Mucosa of descending colon (tissue), 3 donors: ENCODE measurements around the gene C19orf25. TPM values are rescaled to one million over a fixed set of nuclear protein-coding genes. Genes with fewer than 3 reads are reported as not detected.

ENCODE experiments used
- ATAC-seq: fragments of 200-7000 bp; cut with Tn5 transposase; one replicate; pipeline ENCODE4 v1.9.1; 2020; ENCODE audit warnings: mild to moderate bottlenecking, moderate library complexity
- DNase-seq, 3 donors: peaks; one replicate each; pipeline ENCODE4 v3.0.0-alpha.2; 2020
- H3K36me3 ChIP-seq: fragments of 200-600 bp; one replicate; pipeline ENCODE4 v1.8.0; 2021; ENCODE audit warnings: low read depth, mild to moderate bottlenecking
- H3K4me1 ChIP-seq: fragments of 200-600 bp; one replicate; pipeline ENCODE4 v1.8.0; 2021; ENCODE audit warnings: low read depth, mild to moderate bottlenecking
- H3K4me3 ChIP-seq: fragments of 200-600 bp; one replicate; pipeline ENCODE4 v1.8.0; 2021; ENCODE audit warnings: mild to moderate bottlenecking
- H3K9me3 ChIP-seq: fragments of 200-600 bp; one replicate; pipeline ENCODE4 v1.8.0; 2021; ENCODE audit warnings: mild to moderate bottlenecking
- CTCF ChIP-seq: fragments of 200-600 bp; IDR thresholded peaks from one replicate; pipeline ENCODE4 v1.8.0; 2022; ENCODE audit warnings: antibody characterized with exemption, mild to moderate bottlenecking
- intact Hi-C, 2 donors: fragments of 100-400 bp; cut with DNase I in 1 of 2; cut with micrococcal nuclease in 1 of 2; formaldehyde crosslinking; loops; one replicate each; pipeline versions ENCODE4 v1.11.0 to v1.11.1; 2022; cut with DNase I, micrococcal nuclease
- total RNA-seq, 3 donors: library from RNA; stranded (reverse); fragmentation: NEBNext Ultra II Directional in 2 of 3; extraction: Animal tissue kit (Norgen Biotek cat#: 25700) in 2 of 3; gene quantifications; one replicate each; pipeline versions ENCODE4 v1.2.1 to v1.2.4, GENCODE V29; 2021 to 2023
- donor health status: DM: no; HTN: no; CAD: no; lungs with moderate emphysema.
- donor health status: DM: no; HTN: no; CAD: no.
- donor health status: DM: no; HTN: yes; CAD: no.

Gene C19orf25
- total RNA-seq, 3 donors from 2014 or later, result 36.7 to 48.9 (median 38.1) TPM

- Histone ChIP-seq H3K36me3 (no peaks in the 10 kb centered on the region), H3K4me1 (peaks cover 9% of the 10 kb centered on the region), H3K4me3 (peak overlapping the region; percentile 1), H3K9me3 (no peaks in the 10 kb centered on the region)
- intact Hi-C loops, result no loop called here
- peak; percentile 92 for ATAC-seq
- no peak for TF ChIP-seq CTCF
- DNase-seq, result peak; percentile 91 to 94 (median 91)
Measured at GRCh38 chr19:1507763-1508506, 28.9 kb upstream of the C19orf25 start.

GRCh38 chr19:1507192-1507660 is 28.2 kb upstream of the C19orf25 start:
- TF ChIP-seq CTCF, result no peak
- Histone ChIP-seq H3K36me3 (no peaks in the 10 kb centered on the region), H3K4me3 (no peak overlapping the region), H3K4me1 (peaks cover 9% of the 10 kb centered on the region), H3K9me3 (no peaks in the 10 kb centered on the region)
- intact Hi-C loops, result no loop called here
- DNase-seq (peak in 1 of 3 donors; percentile 46), ATAC-seq (no peak)

- DNase-seq (no peak), ATAC-seq (no peak)
- intact Hi-C loops, result no loop called here
- H3K4me3 ChIP-seq, result no peak overlapping the region
- peaks cover 9% of the 10 kb centered on the region for H3K4me1 ChIP-seq
- no peak for TF ChIP-seq CTCF
- H3K36me3 ChIP-seq, result no peaks in the 10 kb centered on the region
- H3K9me3 ChIP-seq, result no peaks in the 10 kb centered on the region
Measured at GRCh38 chr19:1505991-1506881, 27.2 kb upstream of the C19orf25 start.

GRCh38 chr19:1505012-1505411 is 26.0 kb upstream of the C19orf25 start:
- Histone ChIP-seq H3K4me1 (peaks cover 9% of the 10 kb centered on the region), H3K36me3 (no peaks in the 10 kb centered on the region), H3K4me3 (no peak overlapping the region), H3K9me3 (no peaks in the 10 kb centered on the region)
- no peak for DNase-seq
- ATAC-seq, result no peak
- intact Hi-C loops, result no loop called here
- TF ChIP-seq CTCF, result no peak

GRCh38 chr19:1503925-1504773 is 25.1 kb upstream of the C19orf25 start:
- no peaks in the 10 kb centered on the region for H3K9me3 ChIP-seq
- DNase-seq, result no peak
- H3K36me3 ChIP-seq, result no peaks in the 10 kb centered on the region
- intact Hi-C loops, result no loop called here
- peaks cover 9% of the 10 kb centered on the region for H3K4me1 ChIP-seq
- H3K4me3 ChIP-seq, result no peak overlapping the region
- TF ChIP-seq CTCF, result no peak
- no peak for ATAC-seq
